ENCODE measurements around the gene UNC5B.
A peak's percentile ranks its signal among the peaks of the same experiment; 100 is the strongest.

Gene UNC5B

DNA sequence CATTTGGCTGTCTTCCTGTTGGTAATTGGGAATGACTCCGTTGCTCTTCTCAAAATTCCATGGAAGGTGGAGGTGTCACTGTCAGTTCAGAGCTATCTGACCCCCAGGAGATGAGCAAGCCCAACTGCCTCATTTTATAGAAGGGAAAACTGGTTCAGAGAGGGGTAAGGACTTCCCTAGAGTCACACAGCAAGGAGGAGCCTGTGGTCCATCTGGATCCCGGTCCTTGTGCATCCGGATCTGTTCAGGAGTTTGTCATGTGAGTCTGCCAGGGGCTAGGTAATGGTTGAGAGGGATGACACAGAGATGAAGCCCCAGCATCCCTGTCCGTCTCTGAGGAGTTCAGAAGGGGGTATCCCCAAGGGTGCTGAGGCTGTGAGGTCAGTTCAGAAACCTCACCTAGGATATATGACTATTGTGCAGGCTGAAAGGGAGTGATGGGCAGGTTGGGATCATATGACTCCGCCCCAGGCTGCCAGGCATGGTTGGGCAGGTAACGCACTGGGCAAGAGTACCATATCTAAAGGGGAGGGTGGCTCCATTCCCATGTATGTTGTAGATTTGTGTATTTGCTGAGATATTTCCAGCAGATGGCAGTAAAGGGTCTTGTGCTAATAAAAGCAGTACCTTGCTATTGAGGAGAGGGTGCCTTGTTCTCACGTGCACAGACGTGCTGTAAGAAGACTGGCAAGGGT is 90.7 kb downstream of the UNC5B start:
- DNase-seq: no peak

DNA sequence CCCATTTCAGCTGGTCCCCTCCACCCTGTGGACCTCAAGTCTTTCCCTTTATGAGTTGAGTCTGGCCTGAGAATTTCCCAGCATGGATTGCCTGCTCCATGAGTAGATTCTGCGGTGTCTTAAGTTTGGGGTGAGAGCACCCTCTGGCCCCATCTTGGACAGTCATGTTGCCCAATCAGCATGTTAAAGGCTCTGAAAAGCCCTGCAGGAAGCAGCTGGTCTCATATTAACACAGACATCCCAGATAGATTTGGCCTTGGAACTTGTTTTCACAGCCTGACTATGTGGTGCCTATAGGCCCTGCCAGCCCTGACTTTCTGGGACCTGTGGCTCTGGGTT is 91.2 kb downstream of the UNC5B start:
- DNase-seq: no peak

DNA sequence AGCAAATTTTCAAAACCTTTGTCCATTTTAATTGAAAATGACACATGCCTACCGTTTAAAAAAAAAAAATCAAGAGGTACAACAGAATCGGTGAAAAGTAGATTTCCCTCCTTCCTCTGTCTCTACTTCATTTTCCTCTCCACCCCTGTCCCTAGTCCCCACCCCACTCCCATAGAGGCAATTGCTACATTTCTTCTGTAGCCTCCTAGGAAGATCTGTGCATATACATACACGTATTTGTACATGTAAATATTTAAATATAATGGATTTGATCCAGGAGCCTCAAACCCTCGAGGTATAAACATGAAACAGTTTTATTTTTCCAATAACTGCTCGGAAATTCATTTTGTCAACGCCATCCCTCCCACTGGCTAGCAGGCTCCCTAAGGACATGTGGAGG is 92.5 kb downstream of the UNC5B start:
- DNase-seq: no peak

DNA sequence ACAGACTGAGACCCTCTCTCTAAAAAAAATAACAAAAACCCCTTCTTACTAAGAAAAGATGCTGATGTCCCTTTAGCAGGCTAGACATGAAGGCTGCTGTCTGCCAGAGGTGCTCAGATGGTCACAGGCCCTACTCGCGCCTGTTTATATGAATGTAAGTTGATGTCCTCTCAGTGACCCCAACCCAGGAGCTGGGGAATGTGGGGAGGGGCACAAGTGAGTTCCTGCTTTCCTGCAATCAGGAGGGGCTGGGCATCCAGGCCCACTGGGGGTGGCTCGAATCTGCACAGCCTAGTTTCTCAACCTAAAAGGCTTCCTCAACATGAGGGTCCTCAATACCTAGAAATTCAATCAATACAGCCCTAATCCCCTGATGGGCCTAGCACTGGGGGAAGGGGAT is 94.6 kb downstream of the UNC5B start:
- no peak for DNase-seq

DNA sequence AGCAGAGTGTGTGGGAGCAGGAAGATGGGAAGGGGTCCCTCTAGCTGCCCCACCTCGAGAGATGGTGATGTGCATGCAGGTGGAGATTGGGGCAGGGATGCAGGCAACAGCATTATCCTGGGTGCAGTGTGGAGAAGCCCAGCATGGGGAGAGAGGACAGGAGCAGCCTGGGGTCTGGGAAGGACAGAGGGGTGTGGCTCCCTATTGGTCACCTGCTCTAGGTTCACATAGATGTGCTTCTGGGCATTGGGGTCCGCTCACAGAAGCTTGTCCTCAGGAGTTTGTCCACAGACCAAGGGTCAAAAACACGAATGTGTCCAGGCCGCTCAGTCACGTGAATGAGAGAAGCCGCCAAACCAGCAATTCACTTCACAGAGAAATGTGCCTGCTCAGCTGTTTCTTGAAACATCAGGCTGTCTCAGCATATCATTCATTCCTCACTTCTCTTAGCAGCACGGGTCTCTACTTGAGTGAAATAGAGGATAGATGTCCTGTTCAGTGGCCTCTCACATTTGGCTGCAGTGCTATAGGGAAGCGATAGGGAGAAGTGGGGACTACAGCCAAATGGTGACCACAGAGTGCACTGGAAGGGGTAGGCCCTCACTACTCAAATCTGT is 95.2 kb downstream of the UNC5B start:
- DNase-seq: no peak

DNA sequence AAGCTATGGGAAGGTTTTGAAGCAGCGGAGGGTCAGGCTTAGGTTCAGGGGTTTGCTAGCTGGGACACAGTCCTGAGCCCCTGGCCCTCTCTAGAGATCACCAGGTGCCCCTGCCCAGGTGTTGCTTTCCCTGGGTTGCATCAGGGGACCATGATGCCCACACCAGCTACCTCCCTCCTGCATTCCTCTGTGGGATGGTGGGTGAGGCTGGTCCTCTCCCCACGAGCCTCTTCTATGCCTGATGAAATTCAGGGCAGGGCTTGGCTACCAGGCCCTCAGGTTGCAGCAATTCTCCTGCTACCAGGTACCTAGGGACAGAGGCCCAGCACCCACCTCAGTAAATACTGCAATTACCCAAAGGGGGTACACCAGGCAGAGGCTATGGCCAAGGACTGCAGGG is 95.9 kb downstream of the UNC5B start:
- DNase-seq: no peak

DNA sequence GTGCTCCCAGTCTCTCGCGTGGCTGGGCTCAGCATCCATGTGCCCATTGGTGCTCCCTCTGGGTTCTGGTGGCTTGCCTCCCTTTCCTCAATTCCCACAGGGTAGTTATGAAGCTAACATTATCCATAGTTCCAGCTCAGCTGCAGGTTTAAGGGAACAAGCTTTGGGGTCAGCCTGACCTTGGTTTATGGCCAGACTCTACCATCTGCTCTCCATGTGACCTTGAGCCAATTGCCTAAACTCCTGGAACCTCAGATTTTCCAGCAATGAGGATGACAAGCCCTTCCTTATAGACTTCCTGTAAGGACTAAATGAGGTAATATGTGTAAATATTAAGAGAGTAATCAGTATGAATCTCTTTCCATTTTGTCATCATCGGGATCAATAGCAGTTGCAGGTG is 96.6 kb downstream of the UNC5B start:
- no peak for DNase-seq

DNA sequence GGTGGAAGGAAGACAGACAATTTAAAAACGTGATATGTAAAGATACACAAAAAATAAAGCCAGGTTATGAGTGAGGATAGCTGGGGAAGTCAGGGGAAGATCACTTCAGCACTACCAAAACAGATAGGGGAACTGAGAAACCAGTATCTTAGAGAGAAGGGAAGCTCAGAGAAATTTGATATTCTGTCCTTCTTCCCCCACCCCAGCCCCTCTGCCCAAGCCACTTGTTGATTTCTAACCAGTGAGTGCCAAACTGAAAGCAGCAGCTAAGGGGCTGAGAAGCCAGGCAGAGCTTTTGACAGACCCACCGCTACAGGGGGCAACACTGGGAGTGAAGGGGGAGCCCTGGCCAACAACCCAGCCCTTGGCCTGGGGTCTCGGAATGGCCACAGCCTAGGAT is 97.5 kb downstream of the UNC5B start:
- DNase-seq: no peak

DNA sequence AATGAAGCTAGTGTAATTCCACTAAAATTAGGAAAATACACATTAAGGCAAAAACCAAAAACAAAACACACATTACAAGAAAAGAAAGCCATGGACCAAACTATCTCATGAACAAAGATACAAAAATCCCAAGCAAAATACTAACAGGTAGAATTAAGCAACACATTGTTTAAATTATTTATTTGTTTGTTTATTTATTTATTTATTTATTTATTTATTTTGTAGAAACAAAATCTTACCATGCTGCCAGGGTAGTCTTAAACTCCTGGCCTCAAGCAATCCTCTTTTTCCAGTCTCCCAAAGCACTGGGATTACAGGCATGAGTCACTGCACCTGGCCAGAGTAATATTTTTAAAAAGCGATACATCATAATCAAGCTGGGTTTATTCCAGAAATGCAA is 99.8 kb downstream of the UNC5B start:
- DNase-seq: no peak

DNA sequence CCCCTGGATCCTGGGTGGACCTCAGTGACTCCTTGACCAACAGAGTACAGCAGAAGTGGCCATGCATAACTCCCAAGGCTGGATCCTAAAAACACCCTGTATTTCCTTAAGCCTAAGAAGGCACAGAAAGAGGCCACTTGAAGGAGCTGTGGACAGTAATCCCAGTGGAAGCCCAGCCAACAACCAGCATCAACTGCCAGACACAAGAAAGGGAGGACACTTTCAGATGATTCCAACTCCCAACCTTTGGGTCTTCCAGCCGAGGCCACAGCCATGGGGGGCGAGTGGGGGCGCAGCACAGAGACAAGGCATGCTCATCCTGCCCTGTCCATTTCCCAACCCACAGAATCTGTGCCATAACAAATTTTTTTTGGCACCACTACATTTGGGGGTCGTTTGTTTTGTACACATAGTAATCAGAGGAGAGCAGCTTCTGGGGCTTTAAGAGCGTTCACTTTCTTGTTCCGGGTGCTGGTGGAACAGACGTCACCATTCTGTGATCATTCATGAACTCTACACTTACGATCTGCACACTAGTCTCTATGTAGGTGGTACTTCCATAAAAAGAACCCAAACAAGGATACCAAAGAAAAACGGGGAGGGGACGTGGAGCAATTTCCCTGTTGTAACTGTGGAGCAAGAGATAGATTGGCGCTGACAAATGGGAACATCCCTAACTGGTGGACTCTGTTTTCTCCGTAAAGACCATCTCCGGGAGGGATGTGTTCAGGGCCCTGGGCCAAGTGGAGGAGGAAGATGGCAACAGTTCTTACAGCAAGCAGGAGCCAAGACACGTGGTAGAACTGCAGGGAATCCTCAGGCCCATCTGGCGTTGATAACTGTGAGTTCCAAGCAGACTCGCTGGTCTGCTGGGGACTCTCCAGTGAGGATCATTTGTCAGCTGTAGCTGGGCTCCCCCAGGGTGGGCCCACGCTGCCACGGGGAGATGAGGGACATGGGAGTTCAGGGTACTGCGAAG is 100.7 kb downstream of the UNC5B start:
- DNase-seq: no peak

DNA sequence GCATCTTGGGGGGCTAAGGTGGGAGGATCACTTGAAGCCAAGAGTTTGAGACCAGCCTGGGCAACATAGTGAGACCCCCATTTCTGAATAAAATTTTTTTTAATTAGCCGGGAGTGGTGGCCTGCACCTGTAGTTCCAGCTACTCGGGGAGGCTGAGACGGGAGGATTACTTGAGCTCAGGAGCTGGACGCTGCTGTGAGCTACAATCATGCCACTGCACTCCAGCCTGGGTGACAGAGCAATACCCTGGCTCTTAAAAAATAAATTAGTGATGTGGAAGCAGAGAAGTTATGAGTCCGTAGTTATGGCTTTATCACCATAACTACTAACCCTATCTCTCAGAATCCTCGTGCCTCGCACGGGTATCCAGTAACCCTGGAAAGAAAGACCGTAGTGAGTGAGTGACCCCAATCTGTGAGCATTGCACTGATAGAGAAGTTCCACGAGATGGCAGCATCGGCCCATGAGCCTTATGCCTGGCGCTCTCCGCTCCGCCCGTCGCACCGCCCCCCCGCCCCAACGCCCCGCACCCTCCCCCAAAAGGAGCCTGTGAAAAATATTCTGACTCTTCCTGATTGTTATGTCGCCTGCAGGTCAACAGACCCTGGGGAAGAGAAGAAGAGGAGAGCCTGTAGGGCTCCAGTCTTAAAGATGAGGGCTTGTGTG is 101.8 kb downstream of the UNC5B start:
- peak; percentile 58 for DNase-seq

DNA sequence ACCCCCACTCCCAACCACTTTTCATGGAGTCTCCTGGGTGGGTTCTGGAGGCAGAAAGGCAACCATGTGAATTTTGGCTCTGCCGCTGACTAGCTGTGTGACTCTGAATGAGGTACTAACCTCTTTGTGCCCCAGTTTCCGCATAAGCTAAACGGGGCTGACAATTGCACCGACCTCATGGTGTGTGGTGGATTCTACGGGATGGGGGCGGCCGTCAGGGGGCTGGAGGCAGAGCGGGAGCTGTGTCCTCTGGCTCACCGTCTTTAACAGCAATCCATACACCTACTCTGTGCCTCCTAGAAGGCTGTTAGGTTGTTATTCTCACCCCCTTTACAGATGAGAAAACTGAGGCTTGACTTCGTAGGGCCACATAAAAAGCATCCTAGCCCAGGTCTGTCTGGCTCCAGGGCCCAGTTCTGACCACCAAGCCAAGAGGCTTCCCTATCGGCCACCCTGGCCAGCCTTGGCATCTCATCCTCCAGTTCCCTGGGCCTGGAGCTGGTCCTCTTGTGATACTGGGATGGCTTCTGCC is 102.4 kb downstream of the UNC5B start:
- no peak for DNase-seq

DNA sequence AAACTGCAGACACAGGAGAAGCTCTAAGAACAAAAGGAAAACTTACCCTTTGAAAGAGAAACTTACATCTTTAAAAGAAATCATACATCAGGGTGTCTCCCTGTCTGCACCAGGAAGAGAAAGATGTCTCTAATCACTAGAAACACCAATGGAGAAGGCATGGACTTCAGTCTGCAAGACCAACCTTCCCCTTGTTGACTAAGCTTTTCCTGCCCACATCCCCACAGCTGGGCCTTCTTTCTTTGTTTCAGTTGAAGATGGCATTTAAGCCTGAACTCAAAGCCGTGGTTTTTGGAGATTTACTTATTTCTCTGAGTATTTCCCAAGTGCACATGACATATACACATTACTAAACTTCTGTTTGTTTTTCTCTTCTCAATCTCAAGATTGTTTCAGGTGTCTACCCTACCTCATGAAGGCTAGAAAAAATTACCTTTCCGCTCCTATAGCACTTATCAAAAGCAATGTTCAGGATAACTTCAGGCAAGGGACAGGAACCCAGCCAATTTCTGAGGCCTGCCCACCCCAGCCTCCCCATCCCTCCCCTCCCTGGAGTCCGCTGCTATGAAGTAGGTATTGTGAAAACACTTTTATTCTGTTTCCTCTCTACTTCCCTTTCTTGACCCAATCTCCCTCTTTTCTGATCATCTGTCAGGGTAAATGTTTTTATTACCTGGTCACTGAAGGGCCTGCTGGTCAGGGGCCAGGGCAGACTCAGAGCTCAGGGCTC is 103.9 kb downstream of the UNC5B start:
- no peak for DNase-seq

DNA sequence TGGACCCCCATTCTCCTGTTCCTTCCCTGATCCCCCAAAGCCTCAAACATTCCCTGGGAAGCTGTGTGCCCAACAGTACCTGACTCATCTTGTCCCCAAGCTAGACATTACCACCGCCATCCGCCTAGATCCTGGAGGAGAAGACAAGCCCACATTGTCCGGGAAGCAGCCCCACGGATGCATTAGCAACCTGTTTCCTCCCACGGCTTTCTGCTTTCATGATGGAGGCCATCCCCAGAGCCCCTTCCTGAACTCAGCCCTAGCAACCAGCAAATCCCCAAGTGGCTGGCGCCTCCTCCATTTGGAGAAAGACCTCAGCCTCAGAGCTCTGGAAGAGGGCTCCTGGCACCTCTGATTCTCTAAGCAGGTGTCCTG is 104.4 kb downstream of the UNC5B start:
- no peak for DNase-seq

DNA sequence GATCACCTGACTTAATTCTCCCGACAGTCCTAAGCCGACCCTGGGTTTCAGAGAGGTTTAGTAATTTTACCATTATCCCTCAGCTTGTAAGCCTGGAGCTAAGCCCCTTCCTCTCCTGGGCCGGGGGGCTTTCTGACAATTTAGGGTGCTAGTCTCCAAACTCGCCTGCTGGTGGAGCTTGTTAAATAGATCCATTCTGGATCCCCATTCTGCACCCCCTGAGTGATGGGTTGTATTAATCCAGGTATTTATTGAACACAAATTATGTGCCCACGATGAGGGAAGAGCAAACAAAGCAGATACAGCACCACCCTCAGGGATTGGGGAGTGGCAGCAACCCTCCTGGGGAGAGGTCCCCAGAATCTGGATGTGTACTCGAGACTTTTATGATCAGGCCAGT is 105.4 kb downstream of the UNC5B start:
- no peak for DNase-seq

DNA sequence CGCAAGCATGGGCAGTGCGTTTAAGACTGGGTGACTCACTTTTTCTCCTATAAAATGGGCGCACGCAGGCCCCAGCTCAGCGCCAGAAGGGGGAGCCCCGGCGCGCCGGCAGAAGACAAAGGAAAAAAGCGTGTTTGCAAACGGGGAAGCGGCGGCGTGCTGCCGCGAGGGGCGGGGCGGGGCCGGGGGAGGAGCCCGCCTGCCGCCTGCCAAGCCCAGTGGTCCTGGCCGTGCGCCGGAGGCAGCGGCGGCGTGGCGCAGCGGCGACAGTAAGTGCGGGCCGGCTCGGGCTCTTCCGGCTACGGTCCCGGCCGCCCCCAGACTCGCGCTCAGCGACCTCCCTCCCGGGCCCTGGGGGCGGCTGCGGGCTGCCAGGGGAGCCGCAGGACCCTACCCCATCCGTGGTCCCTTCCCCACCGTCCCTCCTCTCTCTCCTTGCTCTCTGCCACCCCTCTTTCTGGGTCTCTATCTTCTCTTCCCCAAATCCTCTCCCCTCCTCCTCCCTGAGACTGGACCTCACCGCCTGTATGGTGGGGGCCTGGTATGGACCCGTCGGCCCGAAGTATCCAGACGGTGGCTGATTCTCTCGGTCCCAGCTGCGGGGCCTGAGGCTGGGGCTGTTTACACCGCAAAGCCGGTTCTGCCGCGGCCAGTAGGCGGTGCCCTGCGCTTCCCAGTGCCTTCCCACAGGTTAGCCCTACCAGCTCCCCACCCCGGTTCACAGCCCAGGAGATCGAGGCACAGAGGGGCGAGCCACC is 106.9 kb downstream of the UNC5B start, which contains the start of gene SLC29A3:
Gene SLC29A3, plus strand, starts transcription at position 218 of the 758 bp plus-strand sequence. Its CDS starts 51 bp downstream, at position 269.
- peak; percentile 82 for DNase-seq

DNA sequence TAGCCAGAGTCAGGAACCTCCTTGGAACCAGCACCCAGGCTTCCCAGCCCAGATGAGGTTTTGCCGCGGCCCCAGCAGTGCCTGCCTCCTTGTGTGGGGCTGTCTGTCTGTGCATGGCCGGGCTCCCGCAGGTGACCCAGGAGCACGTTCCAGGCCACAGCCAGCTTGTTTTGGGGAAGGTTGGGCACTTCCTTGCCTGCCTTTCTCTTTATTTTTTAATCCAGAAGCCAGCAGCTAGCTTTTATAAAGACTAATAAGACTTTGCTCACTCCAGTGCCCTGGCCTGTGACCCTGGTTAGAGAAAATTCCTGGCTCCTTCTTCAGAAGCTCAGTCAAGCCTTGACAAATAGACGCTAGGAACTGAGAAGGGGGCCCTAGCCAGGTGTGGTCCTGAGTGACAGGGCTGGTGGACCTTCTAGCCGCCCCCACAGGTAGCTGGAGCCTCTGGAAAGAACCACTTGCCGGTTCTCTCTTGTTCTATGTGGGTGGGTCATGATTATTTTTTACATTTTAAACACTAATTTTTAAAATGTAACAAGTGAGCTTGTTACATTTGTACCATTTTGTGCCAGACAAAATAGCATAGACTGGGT is 107.5 kb downstream of the UNC5B start:
- no peak for DNase-seq

DNA sequence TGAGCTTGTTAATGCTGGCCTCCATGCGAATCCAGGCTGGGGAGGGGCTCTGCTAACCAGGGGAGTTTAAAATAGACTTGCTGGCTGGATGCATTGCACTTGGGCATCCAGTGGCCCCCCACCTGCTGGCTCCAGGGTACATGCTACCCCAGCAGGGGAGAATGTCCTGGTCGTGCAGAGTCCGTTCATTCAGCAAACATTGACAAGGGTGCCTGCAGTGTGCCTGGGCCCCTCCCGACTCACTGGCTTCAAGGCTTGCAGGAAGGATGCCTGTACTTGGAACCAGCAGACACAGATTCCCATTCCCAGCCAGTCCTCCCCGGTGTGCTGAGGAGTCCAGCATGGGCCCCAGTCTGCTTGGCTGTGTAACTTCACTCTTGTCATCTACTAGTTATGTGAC is 108.2 kb downstream of the UNC5B start:
- no peak for DNase-seq

DNA sequence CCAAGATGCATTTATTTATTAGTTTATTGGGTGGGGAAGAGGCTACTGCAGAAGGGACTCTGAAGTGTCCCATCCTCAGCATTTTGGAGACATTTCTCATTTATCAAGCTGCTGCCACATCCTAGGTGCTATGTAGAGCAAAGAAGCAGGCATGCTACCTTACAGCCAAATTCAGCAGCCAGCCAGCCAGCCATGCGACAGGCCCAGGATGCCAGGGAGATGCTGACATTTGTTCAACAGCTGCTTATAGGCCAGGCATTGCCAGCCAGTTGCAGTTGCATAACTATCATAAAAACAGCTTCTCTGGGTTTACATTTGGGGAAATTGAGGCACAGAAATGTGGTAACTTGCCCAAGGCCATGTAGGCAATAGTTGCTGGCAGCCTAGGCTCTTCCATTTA is 109.0 kb downstream of the UNC5B start:
- DNase-seq: no peak

DNA sequence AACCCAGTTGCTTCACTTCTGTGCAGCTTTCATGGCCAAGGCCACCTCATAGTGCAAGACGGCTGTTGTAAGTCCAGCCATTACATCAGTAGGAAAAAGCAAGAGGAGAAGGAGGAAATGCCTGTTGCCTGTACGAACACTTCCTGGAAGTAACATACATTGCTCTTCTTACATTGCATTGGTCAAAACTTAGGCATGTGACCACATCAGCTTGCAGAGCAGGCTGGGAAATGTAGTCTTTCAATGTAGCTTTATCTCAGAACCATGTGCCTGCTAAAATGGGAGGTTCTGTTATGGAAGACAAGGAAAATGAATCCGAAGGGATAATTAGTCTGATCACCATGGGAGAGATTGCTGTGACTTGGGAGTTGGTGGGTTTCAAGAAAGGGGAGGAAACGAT is 111.0 kb downstream of the UNC5B start:
- DNase-seq: no peak

DNA sequence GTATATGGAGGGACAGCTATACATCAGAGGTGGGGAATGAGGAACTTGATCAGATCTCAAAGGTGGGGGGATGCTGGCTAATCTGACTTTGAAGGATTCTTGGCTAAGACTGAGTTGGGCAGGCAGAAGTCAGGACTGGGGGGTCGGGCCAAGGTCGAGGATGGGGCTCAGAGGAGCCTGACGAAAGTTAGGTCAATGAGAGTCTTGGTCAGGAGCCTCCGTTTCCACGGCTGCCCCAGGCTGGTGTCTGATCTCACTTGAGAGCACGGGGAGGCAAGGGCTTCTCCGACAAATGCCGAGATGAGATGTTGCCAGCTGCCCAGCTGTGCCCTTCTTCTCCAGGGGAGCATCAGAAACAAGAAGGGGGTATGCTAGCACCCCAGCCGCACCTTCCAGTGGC is 112.4 kb downstream of the UNC5B start:
- no peak for DNase-seq

Data from activated T-cell treated with anti-CD3 and anti-CD28 coated beads, Interleukin-2, amount 50 U/mL, for 1 hour (primary cell).